ENCODE data around the gene DCAKD. TPM values are rescaled to one million over a fixed set of nuclear protein-coding genes. Genes with fewer than 3 reads are reported as not detected.

Gene DCAKD
- total and polyA plus RNA-seq, 5 experiments from 2014 or later, result 13.1 to 37.9 (median 16.1) TPM

DNA sequence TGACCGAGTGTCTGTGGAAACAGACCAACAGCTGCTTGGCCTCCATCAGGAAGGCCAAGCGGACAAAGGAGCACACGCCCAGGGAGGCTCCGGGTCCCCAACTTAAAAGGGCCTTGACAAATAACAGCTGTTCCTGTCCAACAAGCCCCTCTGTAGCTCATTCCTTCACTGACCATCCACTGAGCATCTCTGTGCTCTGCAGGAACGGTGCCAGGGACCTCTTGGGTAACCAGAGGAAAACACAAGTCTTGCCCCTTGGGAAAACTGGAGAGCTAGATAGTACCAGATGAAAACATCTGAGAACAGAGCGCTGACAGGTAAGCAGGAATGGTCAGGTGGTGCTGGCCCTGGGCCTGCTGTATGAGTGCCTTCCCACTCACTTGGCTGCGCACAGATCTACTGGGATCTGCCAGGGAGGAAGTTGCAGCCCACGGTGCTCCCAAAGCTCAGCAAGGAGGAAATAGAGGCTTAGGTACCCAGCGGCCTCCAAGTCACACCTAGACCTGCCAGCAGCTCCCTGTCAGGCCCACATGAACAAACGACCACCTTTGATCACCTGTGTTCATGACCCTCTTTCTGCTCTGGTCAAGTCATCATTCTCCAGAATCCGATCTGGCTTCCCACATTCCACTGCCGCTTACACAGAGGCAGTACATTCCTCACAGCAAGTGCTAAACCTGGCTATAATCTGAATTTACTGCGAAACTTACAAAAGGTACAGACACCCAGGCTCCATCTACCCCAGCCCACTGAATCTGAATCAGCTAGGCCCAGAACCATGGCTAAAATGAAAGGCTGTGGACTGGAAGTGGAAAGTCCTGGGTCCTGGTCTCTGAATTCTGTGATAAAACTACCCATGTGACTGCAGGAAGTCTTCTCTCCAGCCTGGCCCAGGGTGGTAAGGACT is 12.5 kb downstream of the DCAKD start:
- POLR2A ChIA-PET, result no interaction called here
- Mint-ChIP-seq H3K4me1 (peaks cover 14 to 42% (median 24%) of the 10 kb centered on the region in 4 donors), H3K36me3 (peaks cover 0 to 14% (median 0%) of the 10 kb centered on the region in 3 donors), H3K27ac (peak overlapping the region in 3 of 10 donors; percentile 12 to 14 (median 13)), H3K27me3 (no peaks in the 10 kb centered on the region), H3K4me3 (peak overlapping the region in 1 of 10 donors; percentile 8), H3K9me3 (no peaks in the 10 kb centered on the region)
- DNase-seq (no peak), ATAC-seq (no peak)

DNA sequence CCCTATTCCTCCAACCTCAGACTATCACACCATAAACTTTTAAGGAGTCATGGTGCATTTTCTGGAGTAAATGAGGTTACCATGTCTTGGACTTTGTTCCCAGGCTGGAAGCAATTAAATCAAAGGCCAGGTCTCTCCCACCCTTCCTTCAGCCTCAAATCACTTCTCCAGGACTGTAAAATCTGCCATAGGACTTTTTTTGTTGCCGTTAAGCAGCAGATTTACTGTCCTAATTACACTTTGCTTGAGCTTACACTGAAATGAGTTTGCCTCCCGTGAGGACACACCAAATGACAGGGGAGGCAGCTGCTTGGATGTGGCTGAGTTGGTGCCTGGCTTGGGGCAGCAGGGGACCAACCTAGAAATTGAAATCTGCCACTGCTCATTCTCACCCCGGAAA is 14.7 kb downstream of the DCAKD start:
- POLR2A ChIA-PET, result interaction anchor here (1.2 kb wide), 1 partner anchor 13 kb away, joined by 6 read pairs; no protein-coding TSS in a partner anchor

DNA sequence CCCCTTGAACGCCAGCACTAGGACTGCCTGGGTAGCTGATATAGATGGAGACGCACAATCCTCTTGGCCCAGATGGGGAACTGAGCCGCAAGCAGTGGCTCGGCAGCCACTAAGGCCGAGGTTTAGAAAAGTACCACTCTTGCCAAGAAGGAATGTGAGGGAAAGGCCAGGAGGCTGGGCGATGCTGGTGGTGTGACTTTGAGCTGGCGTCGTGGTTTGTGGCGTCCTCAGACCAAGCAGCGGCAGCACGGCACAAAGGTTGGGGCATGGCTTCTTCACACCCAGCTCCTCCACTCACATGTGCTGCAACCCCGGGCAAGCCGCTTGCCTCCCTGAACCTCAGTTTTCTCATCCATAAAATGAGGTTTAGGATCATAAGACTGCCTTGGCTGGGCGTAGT is 15.6 kb downstream of the DCAKD start:
- POLR2A ChIA-PET, result no interaction called here
- Mint-ChIP-seq H3K27me3 (no peaks in the 10 kb centered on the region), H3K36me3 (peaks cover 0 to 37% (median 7%) of the 10 kb centered on the region in 3 donors), H3K9me3 (no peaks in the 10 kb centered on the region), H3K4me1 (peaks cover 5 to 25% (median 9%) of the 10 kb centered on the region in 4 donors), H3K27ac (no peak overlapping the region), H3K4me3 (no peak overlapping the region)
- DNase-seq, result no peak
- no peak for ATAC-seq

More for the DNA sequence above, 14.7 kb downstream of the DCAKD start:
- no peak for ATAC-seq
- Mint-ChIP-seq H3K27me3 (no peaks in the 10 kb centered on the region), H3K27ac (no peak overlapping the region), H3K4me1 (peaks cover 5 to 22% (median 9%) of the 10 kb centered on the region in 4 donors), H3K36me3 (peaks cover 0 to 31% (median 5%) of the 10 kb centered on the region in 3 donors), H3K9me3 (no peaks in the 10 kb centered on the region), H3K4me3 (no peak overlapping the region)
- no peak for DNase-seq

DNA sequence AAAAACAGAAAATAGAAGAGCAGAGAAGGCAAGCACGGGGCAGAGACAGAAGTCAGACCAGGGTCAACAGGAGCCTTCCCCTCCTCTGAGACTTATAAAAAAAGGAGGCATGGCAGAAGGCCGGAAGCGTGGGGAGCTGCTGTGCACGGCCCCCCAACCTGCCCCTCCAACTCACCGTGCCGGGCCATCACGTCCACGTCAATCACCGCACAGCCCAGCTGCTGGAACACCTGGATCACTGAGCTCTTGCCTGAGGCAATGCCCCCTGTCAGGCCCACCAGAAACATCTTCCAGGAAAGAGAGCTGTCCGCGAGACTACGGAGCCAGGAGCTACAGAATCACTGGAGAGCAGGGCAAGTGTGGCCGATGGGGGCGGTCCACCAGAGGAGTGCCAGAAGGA is 16.8 kb downstream of the DCAKD start:
- Mint-ChIP-seq H3K4me1 (peaks cover 5 to 23% (median 9%) of the 10 kb centered on the region in 4 donors), H3K27me3 (no peaks in the 10 kb centered on the region), H3K9me3 (no peaks in the 10 kb centered on the region), H3K36me3 (peaks cover 0 to 48% (median 7%) of the 10 kb centered on the region in 3 donors), H3K4me3 (no peak overlapping the region), H3K27ac (peak overlapping the region in 2 of 10 donors; percentile 63 to 79)
- POLR2A ChIA-PET, result interaction anchor here (0.7 to 1.5 kb wide), 2 partner anchors 14 to 79 kb away, joined by 3 to 15 read pairs; no protein-coding TSS in a partner anchor
- ATAC-seq (no peak), DNase-seq (no peak)

DNA sequence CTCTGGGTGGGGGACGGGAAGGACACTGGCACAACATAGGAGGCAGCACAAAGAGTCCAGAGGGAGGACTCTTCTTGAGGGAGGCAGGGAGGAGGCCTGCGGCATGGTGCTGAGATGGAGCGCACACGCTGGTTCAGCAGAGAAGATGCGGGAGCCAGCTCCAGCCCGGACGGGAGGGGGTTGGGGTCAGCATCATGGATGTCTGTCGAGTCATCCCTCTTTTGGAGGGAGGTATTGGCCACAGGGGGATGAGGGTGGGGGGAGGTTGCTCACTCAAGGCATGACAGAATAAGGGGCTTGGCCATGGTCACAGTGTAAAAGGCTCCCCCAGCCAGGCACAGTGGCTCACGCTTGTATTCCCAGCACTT is 19.3 kb downstream of the DCAKD start:
- H3K9me3 Mint-ChIP-seq, result no peaks in the 10 kb centered on the region
- H3K27me3 Mint-ChIP-seq, result no peaks in the 10 kb centered on the region
- no peak for DNase-seq
- H3K27ac Mint-ChIP-seq, result no peak overlapping the region
- H3K4me3 Mint-ChIP-seq, result no peak overlapping the region
- H3K36me3 Mint-ChIP-seq, result peaks cover 0 to 54% (median 7%) of the 10 kb centered on the region in 3 donors
- POLR2A ChIA-PET, result no interaction called here
- ATAC-seq, result no peak
- peaks cover 1 to 13% (median 8%) of the 10 kb centered on the region in 4 donors for H3K4me1 Mint-ChIP-seq

DNA sequence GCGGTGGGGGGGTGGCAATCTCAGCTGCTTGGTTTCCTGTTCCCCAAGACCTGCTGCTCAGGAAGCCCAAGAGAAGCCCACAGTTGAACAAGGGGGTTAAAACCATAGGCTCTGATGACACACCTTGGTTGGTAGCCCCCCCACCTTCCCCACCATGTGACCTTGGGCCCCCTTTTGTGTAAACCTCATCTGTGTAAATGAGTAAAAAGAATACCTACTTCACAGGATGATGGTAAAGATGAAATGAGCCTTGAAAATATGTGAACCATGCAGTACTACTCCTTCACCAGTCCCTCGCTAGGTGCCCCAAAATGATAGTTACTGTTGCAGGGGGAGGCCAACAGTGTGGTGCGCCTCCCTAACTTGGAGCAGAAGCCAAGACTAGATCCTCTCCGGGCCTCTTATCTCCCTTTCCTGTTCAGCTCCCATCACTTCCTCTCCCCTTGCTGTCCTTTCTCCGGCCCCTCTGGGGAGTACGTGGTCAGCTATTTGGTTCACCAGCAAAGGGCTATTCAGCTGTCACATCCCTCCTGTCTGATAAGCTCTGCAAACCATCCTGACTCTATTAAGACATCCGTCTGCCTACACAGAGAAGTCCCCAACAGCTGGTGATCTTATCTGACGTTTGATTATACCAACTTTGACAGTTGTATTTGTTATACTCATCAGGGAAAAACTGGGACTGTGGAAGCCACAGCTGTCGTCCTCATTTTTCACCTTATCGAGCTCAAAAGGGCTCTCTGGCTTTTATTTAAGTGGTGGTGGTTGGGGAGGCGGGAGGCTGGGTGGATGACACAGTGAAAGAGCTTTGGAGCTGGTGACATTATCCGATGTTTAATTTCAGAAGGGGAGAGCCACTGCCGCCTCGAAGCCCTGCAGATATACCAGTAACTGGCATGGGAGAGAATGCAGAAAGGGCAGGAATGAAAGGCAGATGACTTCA is 19.9 kb downstream of the DCAKD start:
- peaks cover 1 to 10% (median 7%) of the 10 kb centered on the region in 4 donors for H3K4me1 Mint-ChIP-seq
- no peak for ATAC-seq
- H3K27ac Mint-ChIP-seq, result peak overlapping the region in 1 of 10 donors; percentile 20
- H3K36me3 Mint-ChIP-seq, result peaks cover 0 to 58% (median 7%) of the 10 kb centered on the region in 3 donors
- H3K4me3 Mint-ChIP-seq, result no peak overlapping the region
- no peaks in the 10 kb centered on the region for H3K27me3 Mint-ChIP-seq
- DNase-seq, result no peak
- POLR2A ChIA-PET, result interaction anchor here (0.6 to 1.6 kb wide), 2 partner anchors 14 to 19 kb away, joined by 3 to 5 read pairs; no protein-coding TSS in a partner anchor
- H3K9me3 Mint-ChIP-seq, result no peaks in the 10 kb centered on the region

DNA sequence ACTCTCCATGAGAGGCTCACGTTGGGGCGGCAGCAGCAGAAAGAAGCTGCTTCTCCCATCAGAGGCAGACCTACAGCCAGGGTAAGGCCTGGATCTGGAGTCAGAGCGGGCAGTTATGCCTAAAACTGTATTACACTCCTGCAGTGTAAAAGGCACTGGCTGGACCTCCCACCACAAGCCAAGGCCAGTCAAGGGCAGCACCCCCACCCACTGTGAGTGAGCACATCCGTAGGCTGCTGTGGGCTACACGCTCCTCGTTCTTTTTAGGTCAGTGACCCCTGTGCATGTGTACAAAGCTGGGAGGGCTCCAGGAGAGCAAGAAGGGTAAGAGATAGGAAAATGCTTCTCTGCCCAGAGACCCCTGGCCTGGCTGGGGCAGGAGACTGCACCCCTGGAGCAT is 20.7 kb downstream of the DCAKD start:
- Mint-ChIP-seq H3K9me3 (no peaks in the 10 kb centered on the region), H3K27ac (peak overlapping the region in 1 of 10 donors; percentile 33), H3K4me3 (no peak overlapping the region), H3K27me3 (no peaks in the 10 kb centered on the region), H3K36me3 (peaks cover 0 to 58% (median 7%) of the 10 kb centered on the region in 3 donors), H3K4me1 (peaks cover 0 to 10% (median 6%) of the 10 kb centered on the region in 4 donors)
- no peak for DNase-seq
- POLR2A ChIA-PET, result interaction anchor here (1.6 kb wide), 1 partner anchor 20 kb away, joined by 3 read pairs; no protein-coding TSS in a partner anchor
- ATAC-seq, result no peak

DNA sequence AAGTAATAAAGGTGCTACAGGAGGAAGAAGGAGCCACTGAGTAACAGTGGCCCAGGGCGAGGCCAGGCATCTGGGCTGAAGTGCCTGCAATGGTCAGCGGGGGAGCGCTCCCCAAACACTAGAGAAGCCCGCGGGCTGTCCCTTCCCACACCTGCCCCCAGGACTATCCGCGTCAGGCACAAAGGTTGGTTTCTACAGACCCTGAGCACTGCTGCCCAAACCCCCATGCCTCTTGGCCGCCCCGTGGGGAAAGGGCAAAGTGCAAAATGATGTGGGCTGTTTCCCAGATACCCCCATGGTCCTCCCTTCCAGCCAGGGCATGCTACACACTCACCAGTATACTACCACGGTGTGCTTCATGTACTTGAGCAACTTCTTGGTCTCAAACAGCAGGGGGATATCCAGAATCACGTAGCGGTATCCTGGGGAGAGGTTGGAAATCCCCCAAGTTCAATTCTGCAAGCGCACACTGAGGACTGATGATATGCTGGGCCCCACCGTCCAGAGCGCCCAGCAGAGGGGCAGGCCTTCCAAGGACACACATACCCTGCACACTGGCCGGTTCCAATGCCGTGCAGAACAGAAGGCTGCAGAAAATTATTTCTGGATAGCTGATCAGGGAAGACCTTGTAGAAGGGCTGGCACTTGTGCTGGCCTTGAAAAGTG is 21.5 kb downstream of the DCAKD start:
- peaks cover 0 to 60% (median 7%) of the 10 kb centered on the region in 3 donors for H3K36me3 Mint-ChIP-seq
- ATAC-seq (no peak), DNase-seq (no peak)
- H3K27me3 Mint-ChIP-seq, result no peaks in the 10 kb centered on the region
- H3K9me3 Mint-ChIP-seq, result no peaks in the 10 kb centered on the region
- no peak overlapping the region for H3K4me3 Mint-ChIP-seq
- H3K4me1 Mint-ChIP-seq, result peaks cover 0 to 9% (median 6%) of the 10 kb centered on the region in 4 donors
- peak overlapping the region in 1 of 10 donors; percentile 46 for H3K27ac Mint-ChIP-seq
- POLR2A ChIA-PET, result interaction anchor here (1.6 kb wide), 1 partner anchor 21 kb away, joined by 3 read pairs; no protein-coding TSS in a partner anchor

DNA sequence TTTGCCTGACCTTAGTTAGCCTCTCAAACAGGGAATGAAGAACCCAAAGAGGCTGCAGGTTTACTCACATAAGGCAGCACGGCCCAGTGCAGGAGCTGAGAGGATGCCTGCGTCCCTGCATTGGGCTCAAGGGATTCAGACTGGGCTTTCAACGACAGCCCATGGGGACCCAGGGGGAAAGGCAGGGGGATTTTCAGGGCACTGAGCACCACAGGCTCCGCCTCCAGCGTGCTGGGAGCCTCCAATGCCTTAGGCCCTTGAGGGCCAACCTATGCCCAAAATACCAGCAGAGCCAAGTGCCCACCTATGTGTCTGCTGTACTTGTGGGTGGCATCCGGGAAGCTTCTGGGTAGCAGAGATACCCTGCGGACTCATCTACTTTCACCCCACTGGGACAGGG is 22.3 kb downstream of the DCAKD start:
- peaks cover 0 to 7% (median 2%) of the 10 kb centered on the region in 4 donors for H3K4me1 Mint-ChIP-seq
- POLR2A ChIA-PET, result no interaction called here
- ATAC-seq, result no peak
- no peak overlapping the region for H3K4me3 Mint-ChIP-seq
- H3K27me3 Mint-ChIP-seq, result no peaks in the 10 kb centered on the region
- DNase-seq, result no peak
- no peaks in the 10 kb centered on the region for H3K9me3 Mint-ChIP-seq
- H3K27ac Mint-ChIP-seq, result no peak overlapping the region
- H3K36me3 Mint-ChIP-seq, result peaks cover 0 to 55% (median 7%) of the 10 kb centered on the region in 3 donors

DNA sequence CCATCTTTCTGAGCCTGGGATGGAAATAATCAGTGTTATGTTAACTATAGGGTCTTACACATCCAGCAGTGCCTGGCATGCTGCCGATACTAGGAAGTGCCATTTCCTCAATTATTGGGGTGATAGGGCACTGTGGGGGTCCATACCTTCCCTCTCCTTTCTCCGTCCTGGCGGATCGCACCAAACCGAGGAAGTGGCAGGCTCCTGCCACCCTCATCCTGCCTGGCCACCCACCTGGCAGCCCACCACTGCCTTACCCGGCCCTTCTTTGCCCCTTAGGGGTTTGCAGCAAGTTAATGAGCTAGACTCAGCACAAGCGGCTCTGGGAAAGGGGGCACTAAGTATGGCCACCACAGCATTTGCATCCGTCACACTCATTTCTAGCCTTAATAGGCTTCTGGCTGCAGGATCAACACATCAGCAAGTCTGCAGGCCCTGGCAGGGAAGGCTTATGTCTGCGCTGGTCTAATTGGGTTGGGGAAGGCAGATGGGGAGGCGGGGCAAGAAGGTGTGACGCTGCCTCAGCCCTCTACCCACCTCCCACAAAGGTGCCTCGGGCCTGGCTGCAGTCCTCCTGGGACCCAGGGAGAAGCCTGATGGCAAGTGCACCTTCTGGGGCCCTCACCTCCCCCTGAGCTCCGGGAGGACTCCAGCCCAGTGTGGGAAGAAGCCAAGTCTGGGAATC is 28.6 kb downstream of the DCAKD start:
- no peak overlapping the region for H3K27ac Mint-ChIP-seq
- peaks cover 11 to 39% (median 26%) of the 10 kb centered on the region in 5 donors for H3K27me3 Mint-ChIP-seq
- POLR2A ChIA-PET, result interaction anchor here (0.6 to 1.9 kb wide), 3 partner anchors 54 to 1657 kb away, joined by 3 to 6 read pairs (median 3); no protein-coding TSS in a partner anchor
- H3K4me1 Mint-ChIP-seq, result peaks cover 19 to 30% (median 21%) of the 10 kb centered on the region in 4 donors
- peak overlapping the region in 3 of 10 donors; percentile 6 to 36 (median 33) for H3K4me3 Mint-ChIP-seq
- H3K9me3 Mint-ChIP-seq, result no peaks in the 10 kb centered on the region
- no peak for ATAC-seq
- H3K36me3 Mint-ChIP-seq, result peaks cover 0 to 24% (median 0%) of the 10 kb centered on the region in 3 donors
- no peak for DNase-seq

DNA sequence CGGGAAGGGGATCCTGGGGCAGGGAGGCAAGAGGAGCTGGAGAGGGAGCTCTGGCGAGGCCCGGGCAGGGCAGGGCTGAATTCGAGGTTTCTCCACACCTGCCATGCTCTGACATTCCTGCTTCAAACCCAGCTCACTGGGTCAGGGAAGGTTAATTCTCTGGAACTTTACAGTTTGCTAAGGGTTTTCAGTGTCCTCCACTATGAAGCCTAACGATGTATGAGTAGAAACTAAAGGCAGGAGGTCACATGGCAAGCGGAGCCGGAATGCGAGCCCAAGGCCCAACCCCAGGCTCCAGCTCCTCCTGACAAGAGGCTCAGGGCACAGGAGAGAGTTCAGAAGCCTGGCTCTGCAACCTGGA is 29.2 kb downstream of the DCAKD start:
- Mint-ChIP-seq H3K27ac (no peak overlapping the region), H3K9me3 (no peaks in the 10 kb centered on the region), H3K4me1 (peaks cover 19 to 30% (median 21%) of the 10 kb centered on the region in 4 donors), H3K36me3 (peaks cover 0 to 24% (median 0%) of the 10 kb centered on the region in 3 donors), H3K27me3 (peaks cover 11 to 39% (median 26%) of the 10 kb centered on the region in 5 donors), H3K4me3 (peak overlapping the region in 2 of 10 donors; percentile 6 to 26)
- ATAC-seq, result no peak
- no peak for DNase-seq
- POLR2A ChIA-PET, result interaction anchor here (0.6 to 1.9 kb wide), 3 partner anchors 25 to 244 kb away, joined by 3 to 6 read pairs (median 4); no protein-coding TSS in a partner anchor
